Activated CD8-positive, alpha-beta memory T cell treated with anti-CD3 and anti-CD28 coated beads, Interleukin-2, amount 50 U/mL, for 48 hours (primary cell): ENCODE results near the gene RPLP2.

Source experiments
- DNase-seq: peaks from one replicate; pipeline ENCODE4 v3.0.0-alpha.2; 2020

The RPLP2 gene

GRCh38 chr11:774873-775592 lies 34.7 kb upstream of the RPLP2 start:
- no peak for DNase-seq

- DNase-seq = no peak
Observed at GRCh38 chr11:776263-776560, 33.6 kb upstream of the RPLP2 start.

DNA sequence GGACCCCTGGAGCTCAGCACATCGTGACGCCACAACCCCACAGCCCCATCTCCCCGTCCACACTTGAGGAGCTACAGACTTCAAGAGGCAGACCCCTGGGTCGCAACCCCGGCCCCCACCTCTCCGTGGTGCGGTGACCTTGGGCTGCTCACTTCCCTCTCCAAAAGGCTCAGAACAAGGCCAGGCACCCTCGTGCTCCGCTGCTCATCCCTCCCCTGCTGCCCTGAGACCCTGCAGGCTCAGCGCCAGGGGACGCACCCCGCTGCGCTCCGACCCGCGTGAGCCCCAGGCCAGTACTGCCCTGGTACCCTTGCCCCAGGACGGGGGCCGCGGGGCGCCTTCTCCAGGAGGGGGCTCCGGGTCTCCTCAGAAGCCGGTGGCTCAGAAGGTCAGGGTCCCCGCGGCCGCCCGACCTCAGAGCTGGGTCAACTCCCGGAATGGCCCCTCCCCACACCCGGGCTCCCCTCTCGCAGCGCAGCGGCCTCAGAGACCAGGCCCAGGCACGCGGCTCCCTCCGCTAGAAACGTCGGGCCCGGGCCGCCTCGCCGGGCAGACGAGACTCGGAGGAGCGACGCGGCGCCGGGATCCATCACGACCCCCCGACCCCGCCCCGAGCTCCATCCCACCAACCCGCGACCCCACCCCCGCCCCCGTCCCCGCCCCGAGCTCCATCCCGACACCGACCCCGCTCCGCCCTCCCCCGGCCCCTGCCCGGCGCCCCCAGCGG lies 33.0 kb upstream of the RPLP2 start:
- peak; percentile 76 for DNase-seq

DNA sequence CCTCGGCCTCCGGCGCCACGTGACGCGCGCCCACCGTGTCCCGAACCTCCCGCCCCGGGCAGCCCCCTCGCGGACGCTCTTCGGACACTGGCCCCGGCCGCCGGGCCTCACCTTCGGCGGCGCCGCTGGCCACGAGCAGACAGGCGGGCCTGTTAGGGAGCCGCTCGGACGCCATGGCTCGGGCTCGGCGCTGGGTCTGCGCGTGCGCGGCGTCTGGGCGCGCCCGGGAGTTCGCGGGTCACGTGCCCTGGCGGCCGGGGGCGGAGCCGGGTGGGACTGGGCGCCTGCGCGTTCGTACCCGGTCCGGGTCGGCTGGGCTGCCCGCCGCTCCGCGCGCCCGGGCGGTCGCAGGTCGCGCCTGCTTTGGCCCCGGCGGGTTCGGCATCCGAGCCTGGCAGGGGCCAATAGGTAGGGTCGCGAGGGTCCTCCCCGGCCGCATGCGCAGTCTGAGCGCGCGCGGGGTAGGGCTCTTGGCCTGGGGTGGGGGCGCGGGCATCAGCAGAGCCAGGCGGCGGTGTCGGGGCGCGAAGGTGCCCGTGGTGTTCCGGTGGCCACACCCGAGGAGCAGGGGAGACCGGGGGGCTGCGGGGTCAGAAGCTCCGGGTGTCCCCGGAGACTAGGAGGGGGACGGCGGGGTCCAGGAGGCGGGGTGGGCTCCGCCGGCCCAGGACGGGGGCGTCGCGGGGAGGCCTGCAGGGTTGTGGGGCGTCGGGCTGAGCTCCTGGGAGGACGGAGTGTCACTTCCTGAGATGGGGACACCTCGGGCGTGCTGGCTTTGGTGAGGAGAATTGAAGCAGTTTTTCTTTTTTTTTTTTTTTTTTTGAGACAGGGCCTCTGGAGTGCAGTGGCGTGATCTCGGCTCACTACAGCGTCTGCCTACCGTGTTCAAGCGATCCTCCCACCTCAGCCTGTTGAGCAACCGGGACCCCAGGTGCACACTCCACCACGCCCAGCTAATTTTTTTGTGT lies 32.2 kb upstream of the RPLP2 start, which contains the start of gene GATD1:
Gene GATD1, minus strand, starts transcription at position 200 of the 968 bp plus-strand sequence. Its CDS starts 25 bp downstream, at position 175.
- DNase-seq = peak; percentile 98

GRCh38 chr11:778976-779954 lies 30.5 kb upstream of the RPLP2 start:
- no peak for DNase-seq

DNA sequence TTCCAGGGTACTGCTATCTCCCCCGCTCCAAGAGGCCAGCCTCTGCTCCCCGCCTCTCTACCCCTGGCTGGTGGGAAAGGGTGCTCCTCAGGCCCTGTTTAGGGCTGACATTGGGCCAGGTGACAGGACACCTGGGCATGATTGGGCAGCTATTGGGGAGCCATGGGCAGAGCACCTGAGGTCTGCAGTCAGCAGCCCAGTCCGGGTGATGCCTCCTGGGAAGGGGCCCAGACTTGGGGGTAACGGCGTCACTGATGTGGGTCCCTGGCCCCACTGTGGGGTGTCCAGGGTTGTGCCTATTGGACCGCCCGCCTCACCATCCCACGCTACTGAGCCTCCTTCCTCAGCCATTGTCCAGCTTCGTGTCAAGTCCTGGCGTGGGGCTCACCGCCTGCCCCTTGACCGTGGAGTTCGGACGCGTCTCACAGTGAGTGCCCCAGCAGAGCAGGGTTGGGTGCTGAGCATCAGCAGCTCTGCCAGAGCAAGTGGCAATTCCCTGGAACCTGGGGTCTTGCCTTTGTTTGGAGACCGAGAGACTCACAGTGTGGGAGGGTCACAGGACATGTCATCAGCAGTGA lies 29.7 kb upstream of the RPLP2 start:
- no peak for DNase-seq

GRCh38 chr11:782264-783174 lies 27.2 kb upstream of the RPLP2 start:
- DNase-seq = no peak

GRCh38 chr11:783581-784015 lies 26.2 kb upstream of the RPLP2 start:
- DNase-seq = no peak

DNA sequence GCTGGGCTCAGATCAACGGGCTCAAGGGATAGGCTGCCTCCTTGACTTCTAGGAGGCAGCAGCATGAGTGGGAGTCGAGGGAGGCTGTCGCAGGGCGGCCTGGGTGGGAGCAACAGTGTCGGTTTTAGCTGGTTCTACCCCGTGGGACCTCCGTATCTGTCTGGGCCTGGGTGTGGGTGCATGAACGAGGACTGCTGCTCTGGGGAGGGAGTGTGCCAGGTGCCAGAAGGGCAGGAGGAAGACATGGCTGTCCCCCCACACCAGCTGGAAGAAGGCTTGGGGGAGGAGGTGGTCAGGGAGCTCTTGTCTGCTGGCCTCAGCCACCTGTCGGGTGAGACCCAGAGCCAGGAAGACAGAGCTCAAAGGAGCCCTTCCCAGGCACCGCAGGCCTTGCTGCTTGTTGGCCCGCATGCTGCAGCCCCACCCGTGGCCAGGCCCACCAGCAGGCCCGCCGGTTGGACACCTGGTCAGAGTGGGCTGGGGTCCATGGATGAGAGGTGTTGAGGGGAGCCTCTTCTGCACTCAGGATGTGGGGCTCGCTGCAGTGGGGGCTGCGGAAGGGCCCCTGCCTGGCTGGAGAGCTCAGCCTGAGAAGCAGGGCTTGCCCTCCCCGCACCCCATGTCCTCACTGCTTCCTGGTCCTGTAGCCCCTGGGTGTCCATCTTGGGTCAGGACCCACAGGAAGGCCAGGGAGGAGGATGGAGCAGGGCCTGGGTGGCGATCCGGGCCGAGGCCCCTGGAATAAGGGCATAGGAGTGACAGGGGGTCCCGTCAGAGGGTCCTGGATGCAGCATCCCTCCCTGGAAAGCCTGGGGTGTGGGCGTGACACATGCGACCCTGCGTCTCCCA lies 23.3 kb upstream of the RPLP2 start:
- no peak for DNase-seq

DNA sequence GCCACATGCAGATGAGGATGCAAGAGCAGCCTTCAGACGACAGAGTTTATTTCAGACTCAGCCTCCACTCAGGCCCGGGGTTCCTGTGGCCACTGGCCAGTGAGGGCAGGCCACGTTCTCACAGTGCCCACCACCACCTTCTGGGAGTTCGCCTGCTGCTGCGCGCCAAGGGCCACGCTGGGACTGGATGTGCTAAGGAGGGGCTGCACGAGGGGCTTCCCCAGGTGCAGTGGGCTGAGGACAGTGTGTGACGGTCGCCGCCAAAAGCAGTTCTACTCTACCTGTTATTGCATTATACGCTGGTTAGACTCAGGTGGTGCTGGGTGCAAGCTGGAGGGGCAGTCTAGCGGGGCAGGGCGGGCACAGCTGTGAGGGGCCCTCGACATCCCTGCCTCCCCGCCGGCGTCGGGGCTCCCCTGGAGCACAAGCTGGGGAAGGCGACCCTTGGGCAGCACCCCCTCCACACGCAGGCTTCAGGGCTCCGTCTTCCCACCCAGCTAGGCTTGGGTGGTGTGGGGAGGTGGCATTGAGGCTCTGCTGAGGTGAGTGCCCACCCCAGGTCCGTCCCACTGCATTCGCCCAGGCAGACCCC lies 22.6 kb upstream of the RPLP2 start:
- no peak for DNase-seq

DNA sequence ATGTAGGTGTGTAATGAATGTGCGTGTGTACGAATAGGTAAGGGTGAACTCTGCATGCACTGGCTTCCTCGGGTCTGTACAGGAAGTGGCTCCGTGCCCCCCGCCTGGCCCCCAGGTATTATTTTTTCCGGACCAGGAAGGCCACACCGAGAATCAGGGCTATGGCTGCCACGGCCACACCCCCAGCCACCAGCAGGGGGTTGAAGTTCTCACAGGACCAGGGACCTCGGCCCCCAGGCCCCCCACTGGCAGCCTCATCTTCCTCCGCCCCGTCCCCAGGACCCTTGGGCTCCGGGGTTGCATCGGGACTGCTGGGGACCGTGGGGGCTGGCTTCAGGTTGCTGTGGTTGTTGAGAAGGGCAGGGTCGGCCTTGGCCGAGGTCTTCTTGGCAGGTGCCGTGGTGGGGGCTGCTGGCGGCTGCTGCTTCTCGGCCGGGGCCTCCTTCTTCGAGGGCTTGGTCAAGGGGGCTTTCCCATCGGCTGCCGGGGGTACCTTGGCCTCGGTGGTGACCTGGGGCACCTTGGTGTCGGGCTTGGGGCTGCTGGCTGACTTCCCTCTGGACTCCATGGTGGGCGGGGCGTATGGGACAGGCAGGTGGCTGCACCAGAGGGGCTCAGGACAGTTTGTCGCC lies 21.6 kb upstream of the RPLP2 start:
- DNase-seq = no peak

GRCh38 chr11:788953-789940 lies 20.5 kb upstream of the RPLP2 start:
- no peak for DNase-seq

DNA sequence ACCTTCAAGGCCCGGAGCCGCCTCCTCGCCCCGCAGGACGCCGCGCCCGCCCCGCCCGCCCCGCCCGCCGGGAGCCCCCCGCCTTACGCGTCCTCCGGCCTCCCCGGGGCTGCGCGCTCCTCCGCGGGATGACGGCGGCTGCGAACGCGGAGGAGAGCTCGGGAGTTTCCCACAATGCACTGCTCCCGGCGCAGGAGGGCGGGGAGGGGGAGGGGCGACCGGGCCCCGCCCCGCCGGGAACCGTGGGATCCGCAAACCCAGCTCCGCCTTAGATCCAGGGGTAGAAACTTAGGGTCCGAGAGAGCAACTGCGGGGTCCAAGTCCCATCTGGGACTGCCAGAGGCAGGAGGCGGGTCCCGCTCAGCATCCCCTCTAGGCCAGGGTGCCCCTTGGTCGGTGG lies 19.8 kb upstream of the RPLP2 start, which contains the start of gene CEND1:
Gene CEND1, minus strand, starts transcription at position 148 of the 400 bp plus-strand sequence. CDS start 1,514 bp downstream, outside the sequence.
- peak; percentile 84 for DNase-seq

DNA sequence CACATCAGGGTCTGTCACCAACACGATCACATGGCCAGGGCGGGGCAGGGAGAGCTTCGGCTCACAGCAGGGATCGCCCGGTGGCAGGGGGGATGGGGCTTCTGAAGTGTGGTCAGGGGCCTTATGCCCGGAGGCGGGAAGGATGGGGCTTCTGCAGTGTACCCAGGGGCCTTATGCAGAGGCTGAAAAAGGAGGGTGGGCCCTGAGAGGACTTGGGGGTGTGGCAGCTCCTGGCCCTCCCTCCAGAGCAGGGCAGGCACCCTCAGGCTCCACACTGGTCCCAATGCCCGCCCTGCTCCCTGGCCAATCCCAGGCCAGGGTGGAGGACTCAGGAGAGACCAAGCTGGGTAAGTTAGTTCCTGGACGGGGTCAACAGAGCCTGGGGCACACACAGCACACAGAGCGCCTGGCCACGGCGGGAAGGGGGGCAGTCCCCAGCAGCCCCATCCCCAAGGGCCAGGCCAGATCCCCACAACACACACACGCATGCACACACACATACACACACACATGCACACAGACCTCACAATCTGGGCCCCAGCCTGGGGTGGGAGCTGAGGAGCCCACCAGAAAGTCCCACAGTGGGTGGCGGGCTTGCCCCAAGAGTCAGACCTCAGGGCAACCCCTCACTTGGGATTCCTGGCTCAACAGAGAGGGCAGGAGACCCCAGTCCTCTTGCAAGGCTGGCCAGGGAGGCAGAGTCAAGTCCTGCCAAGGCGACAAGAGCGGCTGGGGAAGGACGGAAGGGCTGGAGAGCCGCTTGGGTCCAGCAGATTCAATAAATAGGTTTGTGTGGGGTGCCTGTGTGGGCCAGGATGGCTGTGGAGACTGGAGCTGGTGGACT lies 18.8 kb upstream of the RPLP2 start:
- DNase-seq = no peak

DNA sequence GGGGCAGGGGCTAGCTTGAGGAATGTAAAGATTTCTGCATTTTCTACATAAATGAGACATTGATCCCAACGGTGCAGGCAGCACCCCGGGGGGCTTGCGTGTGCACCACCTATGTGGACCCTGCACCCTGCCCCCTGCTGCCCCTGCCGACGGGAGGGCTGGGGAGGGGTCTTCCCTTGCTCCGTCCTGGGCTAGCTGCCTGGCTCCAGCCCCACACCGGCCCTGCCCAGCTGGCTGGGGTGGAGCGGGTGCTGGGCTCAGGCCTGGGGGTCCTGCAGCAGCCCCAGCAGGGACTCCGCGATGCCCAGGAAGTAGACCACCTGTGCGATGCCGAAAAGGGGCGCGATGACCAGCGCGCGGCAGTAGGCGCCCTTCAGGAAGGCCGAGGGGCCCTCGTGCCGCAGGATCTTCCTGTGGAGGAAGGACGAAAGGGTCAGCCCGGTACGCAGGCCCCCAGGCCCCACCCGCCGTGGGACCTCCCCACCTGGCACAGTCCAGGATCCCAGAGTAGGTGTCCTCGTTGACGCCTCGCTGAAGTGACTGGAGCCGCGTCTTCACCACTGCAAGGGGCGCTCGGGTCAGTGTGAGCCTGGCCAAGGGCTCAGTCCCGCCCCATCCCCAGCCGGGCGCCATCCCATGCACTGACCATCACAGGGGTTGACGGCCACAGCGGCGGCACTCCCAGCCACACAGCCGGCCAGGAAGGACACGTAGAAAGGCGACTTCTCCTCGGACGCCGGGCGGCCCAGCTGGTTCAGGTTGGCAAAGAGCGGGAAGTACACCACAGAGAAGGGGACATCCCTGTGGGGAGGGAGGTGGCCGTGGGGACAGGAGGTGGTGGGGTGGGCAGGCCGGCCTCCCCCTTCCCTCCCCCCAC lies 17.9 kb upstream of the RPLP2 start:
- no peak for DNase-seq

DNA sequence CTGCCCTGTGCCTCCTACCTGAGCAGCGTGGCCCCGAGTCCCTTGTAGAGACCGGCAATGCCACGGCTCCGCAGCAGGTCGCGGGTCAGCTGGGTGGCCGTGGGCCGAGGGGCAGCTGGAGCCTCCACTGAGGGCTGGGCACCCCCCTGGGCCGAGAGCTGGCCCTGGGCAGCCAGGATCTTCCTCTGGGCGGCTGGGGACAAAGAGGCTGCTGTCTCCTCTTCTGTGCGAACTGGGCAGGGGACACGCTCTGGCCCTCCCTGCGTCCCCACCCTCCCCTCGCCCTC lies 17.3 kb upstream of the RPLP2 start:
- DNase-seq = no peak
